NCI-H2107 (cell line): ENCODE measurements around the gene SIDT1.

Experiments
- DNase-seq: peaks from one replicate; lab custom pipeline; 2025; lab: John Stamatoyannopoulos, UW

SIDT1 gene

GRCh38 chr3:113531826-113532697, at the start of gene SIDT1:
Gene SIDT1 (plus strand): TSS chr3:113532555. CDS start chr3:113533022, 467 bp downstream.
- peak; percentile 34 for DNase-seq

DNA sequence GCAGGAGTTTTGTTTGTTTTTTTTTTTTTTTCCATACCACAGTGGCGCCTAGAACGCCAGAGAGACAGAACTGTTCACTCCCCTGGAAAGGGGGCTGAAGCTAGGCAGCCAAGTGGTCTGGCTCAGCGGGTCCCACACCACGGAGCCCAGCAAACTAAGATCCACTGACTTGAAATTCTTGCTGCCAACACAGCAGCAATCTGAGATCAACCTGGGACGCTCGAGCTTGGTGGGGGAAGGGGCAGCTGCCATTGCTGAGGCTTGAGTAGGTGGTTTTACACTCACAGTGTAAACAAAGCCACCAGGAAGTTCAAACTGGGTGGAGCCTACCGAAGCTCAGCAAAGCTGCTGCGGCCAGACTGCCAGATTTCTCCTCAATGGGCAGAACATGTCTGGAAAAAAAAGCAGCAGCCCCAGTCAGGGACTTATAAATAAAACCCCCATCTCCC, 47.2 kb upstream of the SIDT1 start:
- DNase-seq: no peak

GRCh38 chr3:113495035-113495434, 37.3 kb upstream of the SIDT1 start:
- no peak for DNase-seq

- DNase-seq: no peak
Measured at GRCh38 chr3:113496924-113497323, 35.4 kb upstream of the SIDT1 start.

GRCh38 chr3:113498221-113499005, 33.9 kb upstream of the SIDT1 start:
- no peak for DNase-seq

- no peak for DNase-seq
Measured at GRCh38 chr3:113499081-113499480, 33.3 kb upstream of the SIDT1 start.

DNA sequence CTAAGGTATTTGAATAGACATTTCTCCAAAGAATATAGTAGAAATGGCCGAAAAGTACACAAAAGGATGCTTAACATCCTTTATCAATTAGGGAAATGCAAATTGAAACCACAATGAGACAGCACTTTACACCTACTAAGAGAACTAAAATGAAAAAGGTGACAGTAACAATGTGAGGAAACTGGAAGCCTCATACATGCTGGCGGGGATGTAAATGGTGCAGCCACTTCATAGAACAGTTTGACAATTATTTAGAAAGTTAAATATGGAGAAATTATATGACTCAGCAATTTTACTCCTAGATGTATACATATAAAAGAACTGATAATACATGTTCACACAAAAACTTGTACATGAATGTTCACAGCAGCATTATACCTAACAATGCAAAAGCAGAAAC, 30.8 kb upstream of the SIDT1 start:
- no peak for DNase-seq

GRCh38 chr3:113505867-113506266, 26.5 kb upstream of the SIDT1 start:
- DNase-seq: no peak

GRCh38 chr3:113507501-113508067, 24.8 kb upstream of the SIDT1 start:
- no peak for DNase-seq

GRCh38 chr3:113508966-113509365, 23.4 kb upstream of the SIDT1 start:
- DNase-seq: no peak

DNA sequence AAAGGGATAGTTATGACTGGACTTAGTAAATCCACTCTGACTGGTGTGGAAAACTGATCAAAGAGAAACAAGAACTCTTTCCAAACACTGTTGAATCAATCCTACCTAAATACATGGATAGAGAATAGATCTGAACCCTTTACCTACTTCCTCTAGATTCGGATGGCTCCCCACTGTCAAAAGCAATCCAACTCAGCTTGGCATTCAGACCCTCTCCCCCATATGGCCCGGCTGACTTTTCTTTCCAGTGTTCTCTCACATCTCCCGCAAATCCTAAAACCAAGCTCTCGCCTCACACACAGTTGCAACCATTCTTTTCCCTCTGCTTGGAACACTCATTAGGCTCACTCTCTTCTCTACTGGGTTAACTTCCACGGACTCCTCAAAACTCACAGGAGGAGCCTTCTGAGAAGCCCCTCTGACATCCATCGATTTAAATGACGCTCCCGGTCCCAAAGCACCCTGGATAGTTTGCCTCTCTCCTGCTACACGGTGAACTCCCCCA, 18.0 kb upstream of the SIDT1 start:
- DNase-seq: no peak

- no peak for DNase-seq
Measured at GRCh38 chr3:113516115-113516505, 16.2 kb upstream of the SIDT1 start.

DNA sequence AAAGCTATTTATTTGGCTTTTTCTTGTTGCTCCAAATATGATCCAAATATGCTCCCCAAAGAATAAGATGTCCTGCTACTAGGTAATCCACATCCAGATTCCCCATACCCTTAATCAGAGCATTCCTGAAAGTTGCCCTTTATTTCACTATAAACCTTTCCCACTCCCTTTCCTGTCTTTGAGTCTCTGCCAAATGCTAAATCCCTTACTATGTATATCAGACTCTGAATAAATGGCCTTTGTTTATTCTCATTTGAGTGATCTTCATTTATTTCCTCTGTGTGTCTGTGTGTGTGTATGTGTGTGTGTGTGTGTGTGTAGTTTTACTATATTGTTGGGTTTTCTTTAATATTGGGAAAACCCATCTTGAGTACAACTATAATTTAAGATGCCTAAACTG, 10.4 kb upstream of the SIDT1 start:
- no peak for DNase-seq

DNA sequence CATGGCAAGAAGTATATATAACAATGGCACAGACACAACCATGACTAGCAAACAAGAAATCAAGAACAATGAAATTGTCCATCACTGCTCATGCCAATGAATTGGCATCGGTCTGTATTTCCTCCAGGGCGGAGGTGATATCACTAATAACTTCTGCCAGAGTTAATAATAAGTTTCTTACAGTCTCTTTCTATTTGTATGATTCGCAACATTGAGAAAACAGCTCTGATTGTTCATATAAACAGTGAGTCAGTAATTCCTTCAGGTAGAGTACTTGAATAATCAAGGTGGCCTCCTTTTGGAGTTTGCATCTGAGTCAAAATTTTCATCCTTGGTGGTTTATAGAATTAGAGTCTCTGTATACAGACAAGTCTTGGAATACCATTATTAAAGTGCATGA, 9.1 kb upstream of the SIDT1 start:
- no peak for DNase-seq

DNA sequence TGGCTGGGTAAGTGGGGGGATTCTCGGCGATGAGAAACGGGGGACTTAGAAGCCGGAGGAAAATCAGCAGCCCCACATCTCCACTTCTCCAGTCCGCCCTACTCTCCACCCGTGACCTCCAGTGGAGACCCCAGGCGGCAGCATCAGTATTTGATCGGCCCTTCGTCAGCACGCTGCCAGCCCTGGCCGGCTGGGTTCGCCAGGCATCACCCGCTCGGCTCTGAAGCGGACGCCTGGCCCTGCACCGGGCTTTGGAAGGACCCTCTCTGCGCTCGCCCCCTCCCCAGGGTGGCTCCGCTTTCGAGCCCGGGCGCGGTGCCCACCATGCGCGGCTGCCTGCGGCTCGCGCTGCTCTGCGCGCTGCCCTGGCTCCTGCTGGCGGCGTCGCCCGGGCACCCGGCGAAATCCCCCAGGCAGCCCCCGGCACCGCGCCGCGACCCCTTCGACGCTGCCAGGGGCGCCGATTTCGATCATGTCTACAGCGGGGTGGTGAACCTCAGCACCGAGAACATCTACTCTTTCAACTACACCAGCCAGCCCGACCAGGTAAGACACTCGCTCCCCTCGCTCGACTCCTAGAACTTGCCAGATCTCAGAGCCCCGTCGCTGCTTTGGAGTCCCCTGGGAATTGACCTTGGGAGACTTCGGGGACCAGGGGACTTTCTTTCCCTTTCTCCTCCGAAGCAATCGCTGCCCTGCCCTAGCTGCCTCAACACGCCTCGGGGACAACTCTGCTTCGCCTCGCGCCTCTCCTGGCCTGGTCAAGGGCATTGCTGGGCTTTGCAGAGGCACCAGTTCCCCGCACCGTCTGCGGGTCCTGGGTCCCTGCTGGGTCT, 561 bp downstream of the SIDT1 start:
- DNase-seq: peak; percentile 21

- no peak for DNase-seq
Measured at GRCh38 chr3:113533534-113533892, 1.2 kb downstream of the SIDT1 start.

DNA sequence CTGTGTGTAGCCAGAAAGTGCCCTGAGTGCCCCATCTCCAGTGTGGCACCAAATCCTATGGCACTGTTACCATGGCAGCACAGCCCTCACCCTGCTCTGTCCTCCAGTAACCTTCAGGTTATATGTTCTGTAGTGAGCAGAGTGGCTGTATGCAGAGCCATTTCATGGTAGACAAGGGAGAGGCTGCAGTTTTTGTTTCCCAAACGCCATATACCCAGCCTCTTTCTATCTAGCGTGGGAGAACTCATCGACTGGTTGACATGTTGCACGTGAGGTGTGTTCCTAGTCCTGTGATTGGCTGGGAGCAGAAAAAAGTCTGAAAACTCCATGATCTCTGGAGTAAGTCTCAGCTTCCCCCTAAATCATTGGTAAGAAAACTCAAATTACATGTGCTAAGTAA, 2.0 kb downstream of the SIDT1 start:
- DNase-seq: no peak

GRCh38 chr3:113535898-113536297, 3.5 kb downstream of the SIDT1 start:
- no peak for DNase-seq

GRCh38 chr3:113536627-113537101, 4.3 kb downstream of the SIDT1 start:
- DNase-seq: no peak

DNA sequence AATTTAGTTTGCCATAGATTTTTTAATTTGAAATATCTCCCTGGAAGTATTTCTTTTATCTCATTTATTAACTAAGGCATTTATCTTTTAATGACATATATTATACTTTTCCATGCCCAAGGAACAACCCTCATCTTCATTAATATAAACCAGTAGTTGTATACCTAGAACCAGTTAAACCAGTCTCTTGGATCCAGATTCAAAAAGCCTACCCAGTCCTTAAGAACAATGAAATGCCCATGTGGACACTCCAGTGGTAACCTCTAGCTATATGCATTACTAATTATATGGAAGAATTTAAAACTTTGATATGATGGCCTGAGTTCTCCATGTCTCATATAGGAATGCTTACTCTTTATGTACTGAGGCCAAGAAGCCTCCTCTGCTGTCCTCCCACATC, 4.8 kb downstream of the SIDT1 start:
- no peak for DNase-seq

DNA sequence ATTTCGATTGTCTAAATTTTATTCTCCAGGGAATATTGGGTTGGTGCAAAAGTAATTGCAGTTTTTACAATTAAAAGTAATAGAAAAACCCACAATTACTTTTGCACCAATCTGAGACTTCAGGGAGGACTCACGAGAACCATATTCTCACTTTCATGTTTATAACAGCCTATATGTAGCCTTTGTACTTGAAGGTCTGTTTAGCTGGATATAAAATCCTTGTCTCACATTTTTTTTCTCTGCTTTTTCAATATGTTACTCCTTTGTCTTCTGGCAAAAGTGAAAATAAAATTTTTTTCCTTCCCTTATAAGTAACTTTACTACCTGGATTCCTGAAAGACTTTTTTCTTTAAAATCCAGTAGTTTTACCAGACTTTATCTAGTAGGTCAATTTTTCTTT, 9.2 kb downstream of the SIDT1 start:
- DNase-seq: no peak

DNA sequence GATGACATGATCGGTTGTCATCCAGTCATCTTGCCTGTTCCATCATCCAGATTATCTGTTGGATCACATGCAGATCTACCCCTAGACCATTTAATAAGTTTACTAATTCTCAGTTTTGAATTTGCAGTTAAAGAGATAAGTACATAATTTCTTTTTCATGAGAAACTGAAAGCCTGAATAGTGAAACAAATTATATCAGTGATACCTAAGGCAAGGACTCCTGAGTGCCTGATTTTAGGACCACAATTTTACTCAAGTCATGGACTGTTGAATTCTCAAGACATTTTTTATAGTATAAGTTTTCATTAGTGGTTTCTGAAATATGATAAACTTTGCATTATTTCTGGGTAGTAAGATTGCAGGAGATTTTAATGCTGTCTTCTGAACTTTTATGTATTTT, 13.2 kb downstream of the SIDT1 start:
- DNase-seq: no peak
